Activated CD8-positive, alpha-beta T cell treated with anti-CD3 and anti-CD28 coated beads for 36 hours (primary cell): ENCODE data around the gene ZPBP2. TPM values are rescaled to one million over a fixed set of nuclear protein-coding genes. Genes with fewer than 3 reads are reported as not detected.

Source experiments
- ATAC-seq: fragments of 200-7000 bp; cut with Tn5 transposase; one replicate; pipeline ENCODE4 v1.10.0; 2021; ENCODE audit warnings: mild to moderate bottlenecking, moderate library complexity
- CTCF ChIA-PET: fragments of 350-600 bp; sonication (Branson Sonifier 250); formaldehyde crosslinking; loops from one replicate; lab custom pipeline; 2021; ENCODE audit warnings: antibody characterized with exemption; lab: Charles Lee
- POLR2A ChIA-PET: fragments of 350-600 bp; sonication (Branson Sonifier 250); formaldehyde crosslinking; loops from one replicate; lab custom pipeline; 2021; ENCODE audit warnings: antibody characterized with exemption; lab: Charles Lee
- DNase-seq: peaks from one replicate; pipeline ENCODE4 v3.0.0-alpha.2; 2020
- H3K27ac Mint-ChIP-seq: one replicate; pipeline ENCODE4 v1.8.0; 2021; ENCODE audit warnings: mild to moderate bottlenecking, mixed read lengths
- H3K27me3 Mint-ChIP-seq: one replicate; pipeline ENCODE4 v1.8.0; 2021; ENCODE audit warnings: mixed read lengths
- H3K36me3 Mint-ChIP-seq: one replicate; pipeline ENCODE4 v1.8.0; 2021; ENCODE audit warnings: low read depth, mixed read lengths
- H3K4me1 Mint-ChIP-seq: one replicate; pipeline ENCODE4 v1.8.0; 2021; ENCODE audit warnings: low read depth, mixed read lengths
- H3K4me3 Mint-ChIP-seq: one replicate; pipeline ENCODE4 v1.8.0; 2021; ENCODE audit warnings: mild to moderate bottlenecking, moderate library complexity, mixed read lengths
- H3K9me3 Mint-ChIP-seq: one replicate; pipeline ENCODE4 v1.8.0; 2021; ENCODE audit warnings: mixed read lengths
- CTCF ChIP-seq: fragments of 200-600 bp; IDR thresholded peaks from one replicate; pipeline ENCODE4 v1.8.0; 2022; ENCODE audit warnings: antibody characterized with exemption, mild to moderate bottlenecking
- intact Hi-C: fragments of 100-400 bp; cut with micrococcal nuclease; formaldehyde crosslinking; loops from one replicate; pipeline ENCODE4 v1.10.0; 2022
- total RNA-seq, 2 experiments: library from RNA; stranded (reverse); gene quantifications; one replicate each; pipeline ENCODE4 v1.2.3, GENCODE V29; 2021

The ZPBP2 gene
- total RNA-seq, 2 experiments from 2014 or later, result not detected

- TF ChIP-seq CTCF, result no peak
- intact Hi-C loops, result loop anchor here (5.0 kb wide), 1 partner anchor 169 kb away; no protein-coding TSS in a partner anchor
- no peaks in the 10 kb centered on the region for H3K9me3 Mint-ChIP-seq
- ChIA-PET POLR2A (interaction anchor here (0.6 to 2.6 kb wide), 20 partner anchors 9 to 171 kb away, joined by 3 to 13 read pairs (median 4); partner anchors contain the start of gene PSMD3), CTCF (interaction anchor here (0.9 to 2.6 kb wide), 8 partner anchors 10 to 305 kb away, joined by 3 to 10 read pairs (median 6); partner anchors contain the start of gene PSMD3)
- ATAC-seq (peak; percentile 57), DNase-seq (peak; percentile 85)
- peak overlapping the region; percentile 94 for H3K4me3 Mint-ChIP-seq
- no peaks in the 10 kb centered on the region for H3K27me3 Mint-ChIP-seq
- H3K27ac Mint-ChIP-seq, result peak overlapping the region; percentile 87
- H3K4me1 Mint-ChIP-seq, result peaks cover 58% of the 10 kb centered on the region
- peaks cover 34% of the 10 kb centered on the region for H3K36me3 Mint-ChIP-seq
Measured at GRCh38 chr17:39926588-39927100, 58.6 kb downstream of the ZPBP2 start.

Other genes starting within 250 kb of the ZPBP2 start
- not detected for gene PPP1R1B, start 241.2 kb upstream of the ZPBP2 start, total RNA-seq
- gene STARD3, start 231.1 kb upstream of the ZPBP2 start, total RNA-seq, result 10 to 100 TPM; 48.7 to 50.3 TPM
- gene TCAP, start 202.9 kb upstream of the ZPBP2 start, total RNA-seq, result 1 to 10 TPM in 1 of 2 experiments, under 1 TPM in 1; 0.95 to 1.3 TPM
- gene PNMT, start 199.7 kb upstream of the ZPBP2 start, total RNA-seq, result under 1 TPM in 1 of 2 experiments, not detected in 1; 0.40 TPM
- 1 to 10 TPM; 6.4 to 7.4 TPM for gene PGAP3, start 180.1 kb upstream of the ZPBP2 start, total RNA-seq
- gene ERBB2, start 168.1 kb upstream of the ZPBP2 start, total RNA-seq, result 1 to 10 TPM; 5.2 TPM
- 10 to 100 TPM; 32.5 to 34.0 TPM for gene MIEN1, start 137.7 kb upstream of the ZPBP2 start, total RNA-seq
- 1 to 10 TPM in 1 of 2 experiments, not detected in 1; 1.2 TPM for gene GRB7, start 130.3 kb upstream of the ZPBP2 start, total RNA-seq
- 10 to 100 TPM; 52.1 to 52.2 TPM for gene IKZF3, start 3.9 kb upstream of the ZPBP2 start, total RNA-seq
- gene GSDMB, start 50.4 kb downstream of the ZPBP2 start, total RNA-seq, result 10 to 100 TPM; 26.9 to 32.5 TPM
- 10 to 100 TPM; 78.8 to 80.5 TPM for gene ORMDL3, start 59.4 kb downstream of the ZPBP2 start, total RNA-seq
- not detected for gene LRRC3C, start 59.5 kb downstream of the ZPBP2 start, total RNA-seq
- gene GSDMA, start 94.8 kb downstream of the ZPBP2 start, total RNA-seq, result 1 to 10 TPM; 1.3 to 1.6 TPM
- gene PSMD3, start 112.6 kb downstream of the ZPBP2 start, total RNA-seq, result 100 to 1,000 TPM; 149 to 153 TPM
- gene CSF3, start 147.2 kb downstream of the ZPBP2 start, total RNA-seq, result not detected
- 10 to 100 TPM; 90.2 to 96.4 TPM for gene MED24, start 186.2 kb downstream of the ZPBP2 start, total RNA-seq
- gene THRA, start 194.8 kb downstream of the ZPBP2 start, total RNA-seq, result 10 to 100 TPM; 11.1 to 13.8 TPM
- 1 to 10 TPM; 6.0 to 6.5 TPM for gene NR1D1, start 232.4 kb downstream of the ZPBP2 start, total RNA-seq